Endothelial cell of hepatic sinusoid (primary cell): Measurements from ENCODE around the gene KLHL28.
"Not testable (repeated sequence)": the region's sequence is repeated elsewhere in the genome, so short reads cannot be mapped to it uniquely, and the experiment has no call there.

Experiments
- in situ Hi-C: cut with HindIII; loops from 2 replicates; pipeline ENCODE4 v1.10.0; 2017; ENCODE audit warnings: low sequenced_read_pairs

Gene KLHL28

GRCh38 chr14:44897845-44898151 is 63.9 kb downstream of the KLHL28 start:
- in situ Hi-C loops = no loop called here

GRCh38 chr14:44897041-44897844 is 64.5 kb downstream of the KLHL28 start:
- in situ Hi-C loops = no loop called here

- in situ Hi-C loops = no loop called here
These were observed 65.3 kb downstream of the KLHL28 start for GRCh38 chr14:44896275-44897040.

GRCh38 chr14:44895716-44896115 is 66.0 kb downstream of the KLHL28 start:
- in situ Hi-C loops = no loop called here

- in situ Hi-C loops = no loop called here
These were observed 68.2 kb downstream of the KLHL28 start for GRCh38 chr14:44893535-44893934.

- in situ Hi-C loops = not testable (repeated sequence)
These were observed 69.9 kb downstream of the KLHL28 start for GRCh38 chr14:44891726-44892372.

- in situ Hi-C loops = no loop called here
These were observed 71.9 kb downstream of the KLHL28 start for GRCh38 chr14:44889595-44890471.

GRCh38 chr14:44887596-44887955 is 74.2 kb downstream of the KLHL28 start:
- in situ Hi-C loops = no loop called here

- in situ Hi-C loops = no loop called here
These were observed 74.7 kb downstream of the KLHL28 start for GRCh38 chr14:44886860-44887595.

- in situ Hi-C loops = no loop called here
These were observed 81.0 kb downstream of the KLHL28 start for GRCh38 chr14:44880791-44881190.
